RWPE2 (cell line): ENCODE data around the gene EPB41L5.

Experiments used
- ATAC-seq: fragments of 200-7000 bp; cut with Tn5 transposase; 3 replicates; pipeline ENCODE4 v1.9.1; 2021; ENCODE audit warnings: low read depth
- DNase-seq: peaks from one replicate; pipeline ENCODE4 v3.0.0-alpha.2; 2020; ENCODE audit warnings: low spot score
- H3K27ac ChIP-seq: fragments of 450-650 bp; 2 replicates; pipeline ENCODE4 v1.5.1; 2017; ENCODE audit warnings: mild to moderate bottlenecking; ENCODE audit not compliant: poor library complexity, severe bottlenecking
- H3K27me3 ChIP-seq: fragments of 250-450 bp; sonication (Bioruptor Pico); 2 replicates; pipeline ENCODE4 v1.5.1; 2021; ENCODE audit warnings: mild to moderate bottlenecking, moderate library complexity; ENCODE audit not compliant: insufficient read depth, poor library complexity, severe bottlenecking
- H3K36me3 ChIP-seq: fragments of 250-450 bp; sonication (Bioruptor Pico); 2 replicates; pipeline ENCODE4 v1.5.1; 2020; ENCODE audit warnings: low read depth, mild to moderate bottlenecking, moderate library complexity
- H3K4me1 ChIP-seq: fragments of 250-450 bp; sonication (Bioruptor Pico); 2 replicates; pipeline ENCODE4 v1.5.1; 2021; ENCODE audit warnings: mild to moderate bottlenecking, moderate library complexity; ENCODE audit not compliant: insufficient read depth, poor library complexity, severe bottlenecking
- H3K4me3 ChIP-seq: fragments of 250-450 bp; sonication (Bioruptor Pico); 2 replicates; pipeline ENCODE4 v1.5.1; 2021; ENCODE audit warnings: mild to moderate bottlenecking, moderate library complexity; ENCODE audit not compliant: severe bottlenecking
- H3K9me3 ChIP-seq: fragments of 250-450 bp; sonication (Bioruptor Pico); 2 replicates; pipeline ENCODE4 v1.5.1; 2021; ENCODE audit warnings: mild to moderate bottlenecking, moderate library complexity; ENCODE audit not compliant: severe bottlenecking
- TF ChIP-seq, protein P1 (sequence below): fragments of 450-650 bp; IDR thresholded peaks from one replicate; pipeline ENCODE4 v1.5.1; 2017; ENCODE audit warnings: mild to moderate bottlenecking, moderate library complexity; ENCODE audit not compliant: poor library complexity, severe bottlenecking

Gene EPB41L5

DNA sequence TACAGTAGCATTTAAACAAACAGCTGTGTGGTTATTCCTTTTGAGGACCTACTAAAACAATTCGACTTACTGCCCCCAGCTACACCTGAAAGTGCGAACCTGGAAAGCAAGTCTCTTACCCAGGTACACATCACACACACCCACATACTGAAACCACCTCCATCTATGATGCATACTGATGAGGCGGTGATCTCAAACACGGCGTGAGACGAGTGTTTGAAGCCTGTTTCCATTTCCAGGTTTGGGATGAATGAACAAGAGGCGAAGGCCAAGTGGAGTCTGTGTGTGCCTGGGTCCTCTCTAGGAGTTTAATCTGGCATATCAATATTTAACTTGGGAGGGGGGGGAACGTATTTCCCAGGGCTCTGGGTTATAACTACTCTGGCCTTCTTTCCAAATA, 208.7 kb downstream of the EPB41L5 start:
- TF ChIP-seq, protein P1, sequence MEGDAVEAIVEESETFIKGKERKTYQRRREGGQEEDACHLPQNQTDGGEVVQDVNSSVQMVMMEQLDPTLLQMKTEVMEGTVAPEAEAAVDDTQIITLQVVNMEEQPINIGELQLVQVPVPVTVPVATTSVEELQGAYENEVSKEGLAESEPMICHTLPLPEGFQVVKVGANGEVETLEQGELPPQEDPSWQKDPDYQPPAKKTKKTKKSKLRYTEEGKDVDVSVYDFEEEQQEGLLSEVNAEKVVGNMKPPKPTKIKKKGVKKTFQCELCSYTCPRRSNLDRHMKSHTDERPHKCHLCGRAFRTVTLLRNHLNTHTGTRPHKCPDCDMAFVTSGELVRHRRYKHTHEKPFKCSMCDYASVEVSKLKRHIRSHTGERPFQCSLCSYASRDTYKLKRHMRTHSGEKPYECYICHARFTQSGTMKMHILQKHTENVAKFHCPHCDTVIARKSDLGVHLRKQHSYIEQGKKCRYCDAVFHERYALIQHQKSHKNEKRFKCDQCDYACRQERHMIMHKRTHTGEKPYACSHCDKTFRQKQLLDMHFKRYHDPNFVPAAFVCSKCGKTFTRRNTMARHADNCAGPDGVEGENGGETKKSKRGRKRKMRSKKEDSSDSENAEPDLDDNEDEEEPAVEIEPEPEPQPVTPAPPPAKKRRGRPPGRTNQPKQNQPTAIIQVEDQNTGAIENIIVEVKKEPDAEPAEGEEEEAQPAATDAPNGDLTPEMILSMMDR, result no peak
- Histone ChIP-seq H3K36me3 (peaks cover 27% of the 10 kb centered on the region), H3K27ac (no peak overlapping the region), H3K9me3 (no peaks in the 10 kb centered on the region), H3K4me3 (no peak overlapping the region), H3K4me1 (peaks cover 21% of the 10 kb centered on the region), H3K27me3 (no peaks in the 10 kb centered on the region)
- DNase-seq, result no peak
- ATAC-seq, result no peak

DNA sequence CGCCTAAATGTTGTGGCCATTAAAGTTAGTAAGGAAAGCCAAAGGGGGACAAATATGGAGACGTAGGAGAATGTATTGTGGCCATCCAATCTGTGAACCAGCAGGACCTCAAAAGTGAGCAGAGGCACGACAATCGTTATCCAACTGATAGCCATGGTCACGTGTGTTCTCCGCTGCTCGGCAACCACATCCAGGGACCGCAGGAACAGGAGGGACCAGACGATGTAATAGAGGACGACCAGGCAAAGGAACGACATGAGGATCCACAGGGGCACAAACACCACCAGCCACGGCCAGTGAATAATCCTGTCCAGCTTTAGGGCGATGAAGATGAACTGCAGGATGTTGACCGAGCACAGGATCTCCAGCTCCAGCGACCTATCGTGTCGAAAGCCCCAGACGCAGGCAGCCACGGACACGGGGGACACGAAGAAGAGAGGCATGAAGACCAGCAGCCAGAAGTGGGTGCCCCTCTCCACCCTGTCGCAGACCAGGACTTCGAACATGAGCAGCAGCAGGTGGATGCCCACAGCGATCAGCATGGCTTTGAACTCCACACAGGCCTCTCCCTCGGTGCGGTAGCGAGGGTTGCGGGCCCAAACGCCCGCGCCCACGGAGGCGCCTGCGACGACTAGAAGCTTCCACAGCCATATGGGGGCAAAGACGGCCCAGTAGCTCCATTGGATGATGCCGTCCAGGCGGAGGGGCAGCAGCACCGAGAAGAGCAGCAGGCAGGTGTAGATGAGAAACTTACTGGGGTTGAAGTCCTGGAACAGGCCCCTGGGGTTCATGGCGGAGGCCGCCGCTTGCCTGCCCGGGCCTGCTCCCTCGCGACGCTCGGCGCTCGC, 209.5 kb downstream of the EPB41L5 start:
- Histone ChIP-seq H3K9me3 (no peaks in the 10 kb centered on the region), H3K27me3 (no peaks in the 10 kb centered on the region), H3K4me3 (peak overlapping the region; percentile 48), H3K27ac (peak overlapping the region; percentile 64), H3K4me1 (peaks cover 21% of the 10 kb centered on the region), H3K36me3 (peaks cover 27% of the 10 kb centered on the region)
- TF ChIP-seq, protein P1, result no peak
- DNase-seq (peak; percentile 39), ATAC-seq (no peak)

DNA sequence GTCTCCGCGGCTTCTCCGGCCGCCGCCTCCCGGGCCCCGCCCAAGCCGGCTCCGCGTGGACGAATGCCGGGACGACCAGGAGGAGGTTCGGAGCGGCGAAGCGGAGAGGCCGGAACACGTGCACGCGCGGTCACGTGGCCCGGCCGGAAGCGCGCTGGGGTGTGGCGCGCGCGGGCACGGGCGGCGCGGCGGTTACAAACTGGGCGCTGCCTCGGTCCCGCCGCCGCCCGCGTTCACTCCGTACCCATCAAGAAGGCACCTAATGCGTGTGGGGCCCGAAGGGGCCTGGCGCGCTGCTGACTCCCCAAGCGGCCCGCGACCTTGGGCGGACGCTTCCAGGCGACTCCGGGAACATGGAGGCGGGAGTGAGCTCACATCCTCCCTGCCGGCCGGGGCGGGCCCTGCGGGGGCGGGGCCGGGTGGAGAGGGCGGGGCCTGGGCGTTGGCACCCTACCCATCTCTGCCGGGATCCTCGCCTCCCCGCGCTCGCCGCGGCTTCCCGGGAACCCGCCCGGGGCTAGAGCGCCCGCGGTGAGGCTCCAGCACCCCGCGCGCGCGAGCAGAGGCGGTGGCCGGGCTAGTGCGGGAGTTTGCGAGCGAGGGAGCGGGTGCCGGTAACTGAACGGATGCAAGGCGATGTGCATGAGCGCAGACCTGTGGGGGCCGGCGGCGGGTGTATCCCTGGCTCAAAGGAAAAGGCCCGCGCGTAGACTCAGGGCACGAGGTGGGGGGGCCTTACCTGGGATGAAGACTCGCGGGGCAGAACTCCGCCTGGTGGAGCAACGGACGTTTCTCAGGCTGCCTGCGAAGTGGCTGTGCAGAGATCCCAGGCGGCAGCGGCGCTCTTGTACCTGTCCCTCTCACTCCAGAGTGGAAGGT, 210.4 kb downstream of the EPB41L5 start, which contains the start of gene TMEM185B:
Gene TMEM185B, minus strand, starts transcription at position 367 of the 879 bp plus-strand sequence. CDS start 424 bp downstream, outside the sequence.
- peaks cover 21% of the 10 kb centered on the region for H3K4me1 ChIP-seq
- H3K27me3 ChIP-seq, result no peaks in the 10 kb centered on the region
- ATAC-seq (peak; percentile 83), DNase-seq (peak; percentile 83)
- no peaks in the 10 kb centered on the region for H3K9me3 ChIP-seq
- H3K27ac ChIP-seq, result peak within 1 kb of the TSS; percentile 64
- TF ChIP-seq, protein P1, result peak; percentile 54
- peaks cover 27% of the 10 kb centered on the region for H3K36me3 ChIP-seq
- peak within 1 kb of the TSS; percentile 48 for H3K4me3 ChIP-seq

DNA sequence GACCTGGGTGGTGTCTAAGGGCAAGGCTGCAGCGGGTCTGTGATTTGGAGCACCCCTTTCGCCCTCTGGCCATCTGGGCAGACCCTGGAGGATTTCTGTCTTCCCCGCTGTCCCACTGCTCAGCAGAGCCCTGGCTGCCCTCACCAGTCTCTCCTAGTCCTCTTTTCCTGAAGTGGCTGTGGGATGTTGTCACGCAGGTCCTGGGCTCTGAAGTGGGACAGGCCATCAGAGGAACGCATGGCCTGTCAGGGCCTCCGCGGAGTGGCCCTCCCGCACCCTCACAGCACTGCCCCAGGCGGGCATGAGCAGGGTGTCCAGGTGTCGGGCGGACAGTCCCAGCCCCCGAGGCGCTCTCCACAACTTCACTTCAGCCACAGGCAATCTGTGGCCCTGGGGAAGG, 211.4 kb downstream of the EPB41L5 start:
- Histone ChIP-seq H3K9me3 (no peaks in the 10 kb centered on the region), H3K27me3 (no peaks in the 10 kb centered on the region), H3K36me3 (peaks cover 27% of the 10 kb centered on the region), H3K4me1 (peaks cover 26% of the 10 kb centered on the region), H3K4me3 (no peak overlapping the region), H3K27ac (peak overlapping the region; percentile 64)
- TF ChIP-seq, protein P1, result no peak
- ATAC-seq (no peak), DNase-seq (peak; percentile 21)
